ENCODE measurements around the gene LRCOL1. TPM values are rescaled to one million over a fixed set of nuclear protein-coding genes. Genes with fewer than 3 reads are reported as not detected.

LRCOL1 gene
- total RNA-seq, 2 donors from 2014 or later = not detected

- Histone ChIP-seq H3K4me1 (no peaks in the 10 kb centered on the region), H3K9me3 (no peaks in the 10 kb centered on the region), H3K36me3 (replicated peaks in 1 of 2; ENCODE audit: insufficient read depth in 1 of 2, low read depth in 2 of 2) (peaks cover 0 to 10% of the 10 kb centered on the region in 2 donors), H3K27ac (no peak overlapping the region), H3K27me3 (no peaks in the 10 kb centered on the region), H3K4me3 (no peak overlapping the region)
- ATAC-seq (no peak), DNase-seq (no peak)
- 89% methylated on average over 18 of the region's 18 CpGs for WGBS, 2 donors
- TF ChIP-seq POLR2A (IDR thresholded peaks at IDR 0.05) (no peak), CTCF (IDR thresholded peaks at IDR 0.05) (no peak)
- intact Hi-C loops (cut with DNase I) = no loop called here
These were observed 27.4 kb upstream of the LRCOL1 start for GRCh38 chr12:132637811-132638210.

GRCh38 chr12:132635076-132635955 is 24.9 kb upstream of the LRCOL1 start:
- Histone ChIP-seq H3K9me3 (no peaks in the 10 kb centered on the region), H3K4me1 (no peaks in the 10 kb centered on the region), H3K27ac (no peak overlapping the region), H3K27me3 (no peaks in the 10 kb centered on the region), H3K36me3 (replicated peaks in 1 of 2; ENCODE audit: insufficient read depth in 1 of 2, low read depth in 2 of 2) (peaks cover 6 to 8% of the 10 kb centered on the region in 2 donors), H3K4me3 (no peak overlapping the region)
- DNase-seq (no peak), ATAC-seq (no peak)
- no peak for TF ChIP-seq CTCF (IDR thresholded peaks at IDR 0.05)
- no peak for TF ChIP-seq POLR2A (IDR thresholded peaks at IDR 0.05)
- intact Hi-C loops (cut with DNase I) = no loop called here
- 87 to 88% methylated on average over 23 to 29 of the region's 29 CpGs for WGBS, 2 donors

- WGBS, 2 donors = 94 to 98% methylated on average over 16 to 21 of the region's 21 CpGs
- Histone ChIP-seq H3K9me3 (no peaks in the 10 kb centered on the region), H3K27ac (no peak overlapping the region), H3K36me3 (replicated peaks in 1 of 2; ENCODE audit: insufficient read depth in 1 of 2, low read depth in 2 of 2) (peaks cover 6 to 8% of the 10 kb centered on the region in 2 donors), H3K27me3 (no peaks in the 10 kb centered on the region), H3K4me1 (no peaks in the 10 kb centered on the region), H3K4me3 (no peak overlapping the region)
- TF ChIP-seq CTCF (IDR thresholded peaks at IDR 0.05) (no peak), POLR2A (IDR thresholded peaks at IDR 0.05) (no peak)
- no peak for DNase-seq
- no peak for ATAC-seq
- intact Hi-C loops (cut with DNase I) = no loop called here
These were observed 24.1 kb upstream of the LRCOL1 start for GRCh38 chr12:132634411-132634990.

- ATAC-seq (no peak), DNase-seq (peak in 1 of 4 donors; percentile 6)
- Histone ChIP-seq H3K4me3 (no peak overlapping the region), H3K4me1 (no peaks in the 10 kb centered on the region), H3K27ac (no peak overlapping the region), H3K36me3 (replicated peaks in 1 of 2; ENCODE audit: insufficient read depth in 1 of 2, low read depth in 2 of 2) (peaks cover 6 to 8% of the 10 kb centered on the region in 2 donors), H3K27me3 (no peaks in the 10 kb centered on the region), H3K9me3 (no peaks in the 10 kb centered on the region)
- WGBS, 2 donors = 92% methylated on average over 10 of the region's 10 CpGs
- intact Hi-C loops (cut with DNase I) = no loop called here
- TF ChIP-seq POLR2A (IDR thresholded peaks at IDR 0.05) = no peak
- TF ChIP-seq CTCF (IDR thresholded peaks at IDR 0.05) = no peak
These were observed 23.5 kb upstream of the LRCOL1 start for GRCh38 chr12:132633901-132634300.
